Stimulated activated CD4-positive, alpha-beta T cell treated with anti-CD3 and anti-CD28 coated beads, Interleukin-15, amount 100 ng/mL, for 1 hour (primary cell): ENCODE measurements around the gene STOML1.
"Not testable (repeated sequence)": the region's sequence is repeated elsewhere in the genome, so short reads cannot be mapped to it uniquely, and the experiment has no call there.

Source experiments
- DNase-seq, 2 donors: peaks; one replicate each; pipeline ENCODE4 v3.0.0-alpha.2; 2020; ENCODE audit warnings: low read depth in 1 of 2, low spot score in 1 of 2

Gene STOML1

DNA sequence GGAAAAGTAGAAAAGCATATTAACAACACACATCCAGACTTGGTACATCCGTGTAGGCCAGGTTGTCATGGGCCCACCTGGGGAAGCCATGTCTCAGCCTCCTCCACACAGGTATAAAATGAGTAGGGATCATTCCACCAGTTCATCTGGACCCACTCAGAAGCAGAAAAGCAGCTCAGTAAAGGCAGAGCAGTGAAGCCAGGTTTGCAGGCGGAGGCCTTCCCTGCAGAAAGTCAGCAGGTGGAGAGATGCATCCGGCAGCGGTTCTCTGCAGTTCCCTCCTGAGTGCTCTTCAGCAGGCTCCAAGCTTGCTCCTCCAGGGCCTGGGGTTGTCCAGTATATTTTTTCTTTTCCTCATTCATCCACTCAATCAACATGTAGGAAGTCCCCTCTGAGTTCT, 43.7 kb downstream of the STOML1 start:
- no peak for DNase-seq

- DNase-seq = no peak
Measured at GRCh38 chr15:73947651-73948050, 44.4 kb downstream of the STOML1 start.

GRCh38 chr15:73946795-73947370, 45.2 kb downstream of the STOML1 start:
- no peak for DNase-seq

GRCh38 chr15:73946046-73946721, 45.9 kb downstream of the STOML1 start:
- no peak for DNase-seq

GRCh38 chr15:73945130-73945508, 47.0 kb downstream of the STOML1 start:
- no peak for DNase-seq

DNA sequence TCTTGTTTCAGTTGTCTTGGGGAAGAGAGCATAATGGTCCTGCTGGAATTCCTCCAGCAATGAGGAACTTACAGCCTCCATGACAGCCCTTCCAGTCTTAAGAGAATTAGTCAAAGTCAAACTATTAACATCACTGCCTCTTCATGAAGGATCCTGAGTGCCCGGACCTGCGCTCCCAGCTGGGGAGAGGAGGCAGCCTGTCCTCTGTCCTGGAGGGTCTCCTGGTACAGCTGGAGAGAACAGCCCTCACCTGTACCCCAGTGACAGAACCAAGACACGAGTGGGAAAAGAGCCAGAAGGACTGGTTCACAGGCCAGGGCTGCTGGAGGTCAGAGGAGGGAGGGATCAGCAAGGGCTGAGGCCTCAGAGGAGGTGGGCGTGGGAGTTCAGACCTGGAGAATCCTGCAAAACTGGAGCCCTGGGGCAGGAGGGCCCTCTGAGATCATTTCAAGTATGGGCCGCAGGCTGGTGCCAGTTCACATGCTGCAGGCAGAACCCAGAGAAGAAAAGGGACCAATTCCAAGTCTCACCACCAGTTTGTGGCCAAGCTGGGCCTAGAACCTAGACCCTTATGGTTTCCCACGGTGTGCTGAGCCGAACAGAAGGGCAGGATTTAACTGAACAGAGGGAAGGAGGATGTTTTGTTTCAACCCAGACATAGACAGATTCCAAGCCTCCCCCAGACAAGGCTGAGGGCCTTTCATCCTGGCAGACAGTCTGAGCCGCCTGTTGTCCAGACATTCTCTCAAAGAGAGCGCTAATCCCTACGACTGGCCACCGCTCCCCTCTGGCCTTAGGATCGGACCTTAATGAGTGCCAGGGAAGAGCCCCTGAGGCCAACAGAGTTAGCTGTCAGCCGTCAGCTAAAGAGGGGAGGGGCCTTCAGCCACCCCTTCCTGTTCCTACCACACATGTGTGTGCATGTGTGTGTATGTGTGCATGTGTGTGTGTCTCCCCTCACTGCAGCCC, 47.6 kb downstream of the STOML1 start:
- no peak for DNase-seq

- DNase-seq = no peak
Measured at GRCh38 chr15:73942751-73943270, 49.3 kb downstream of the STOML1 start.

DNA sequence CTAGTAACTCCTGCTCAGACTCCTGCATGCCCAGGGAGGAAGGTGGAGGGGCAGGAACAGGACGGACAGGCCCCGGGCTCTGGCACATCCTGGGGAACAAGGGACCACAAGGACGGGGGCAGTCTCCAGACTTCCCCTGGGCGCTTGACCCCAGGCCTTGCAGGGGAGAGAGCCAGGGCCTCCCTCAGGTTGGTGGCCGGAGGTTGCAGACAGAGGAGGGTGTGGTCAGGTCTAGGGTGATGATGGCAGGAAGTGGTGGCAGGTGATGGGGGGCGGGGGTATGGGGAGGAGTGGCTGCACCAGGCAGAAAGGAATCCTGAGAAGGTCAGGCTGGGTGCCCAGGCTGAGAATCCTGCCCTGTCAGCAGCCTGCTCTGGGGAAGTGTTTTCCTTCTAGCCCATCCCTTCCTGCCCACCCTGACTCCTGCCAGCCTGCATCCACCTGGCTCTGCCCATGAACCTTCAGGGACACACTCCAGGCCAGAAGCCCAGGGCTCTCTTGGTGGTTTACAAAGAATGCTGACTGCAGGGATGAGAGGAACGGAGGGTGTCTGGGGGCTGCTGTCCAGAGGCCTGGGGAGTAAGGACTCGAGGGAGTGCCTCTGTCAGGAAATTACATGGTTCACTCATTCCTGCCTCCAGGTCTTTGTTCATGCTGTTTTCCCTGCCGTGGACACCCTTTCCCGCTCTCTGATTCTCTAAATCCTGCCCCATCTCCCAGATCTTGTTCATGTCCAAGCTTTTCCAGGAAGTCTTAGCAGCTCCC, 50.0 kb downstream of the STOML1 start:
- no peak for DNase-seq

- no peak for DNase-seq
Measured at GRCh38 chr15:73941449-73941848, 50.6 kb downstream of the STOML1 start.

- no peak for DNase-seq
Measured at GRCh38 chr15:73941044-73941443, 51.1 kb downstream of the STOML1 start.

DNA sequence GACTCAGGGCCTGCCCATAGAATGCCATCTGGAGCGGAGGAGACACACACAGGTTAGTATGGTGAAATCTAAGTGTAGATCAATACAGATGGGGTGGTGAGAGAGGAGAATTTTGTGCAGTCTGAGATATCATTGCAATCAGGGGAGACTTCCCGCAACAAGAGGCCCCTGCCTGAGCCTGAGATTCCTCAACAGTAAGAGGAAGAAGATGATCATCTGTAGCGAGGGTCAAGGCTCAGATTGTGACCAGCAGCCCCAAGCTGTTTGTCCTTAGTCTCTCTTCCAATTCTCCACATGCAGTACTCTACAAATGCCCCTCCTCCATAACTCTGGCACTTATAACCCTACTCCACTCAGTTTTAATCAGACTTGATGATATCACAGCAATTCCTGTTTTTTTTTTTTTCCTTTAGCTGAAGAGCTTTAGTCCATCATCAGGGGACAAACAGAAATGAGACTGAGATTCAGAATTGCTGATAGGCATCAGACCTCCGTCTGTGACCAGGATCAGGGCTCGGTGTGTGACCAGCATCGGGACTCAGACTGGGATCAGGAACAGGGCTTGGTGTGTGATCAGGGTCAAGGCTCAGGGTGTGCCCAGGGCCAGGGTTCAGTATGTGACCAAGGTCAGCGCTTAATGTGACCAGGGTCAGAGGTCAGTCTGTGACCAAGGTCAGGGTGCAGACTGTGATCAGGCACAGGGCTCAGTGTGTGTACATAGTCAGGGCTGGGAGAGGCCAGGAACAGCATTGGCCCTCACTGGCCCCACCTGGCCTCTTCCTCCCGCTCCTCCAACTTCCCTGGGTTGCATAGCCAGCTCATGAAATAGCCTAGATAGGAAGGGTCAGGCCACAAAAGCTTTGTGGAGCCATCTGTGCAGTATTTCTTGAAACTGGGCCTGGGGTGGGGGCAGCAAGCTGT, 51.8 kb downstream of the STOML1 start:
- no peak for DNase-seq

DNA sequence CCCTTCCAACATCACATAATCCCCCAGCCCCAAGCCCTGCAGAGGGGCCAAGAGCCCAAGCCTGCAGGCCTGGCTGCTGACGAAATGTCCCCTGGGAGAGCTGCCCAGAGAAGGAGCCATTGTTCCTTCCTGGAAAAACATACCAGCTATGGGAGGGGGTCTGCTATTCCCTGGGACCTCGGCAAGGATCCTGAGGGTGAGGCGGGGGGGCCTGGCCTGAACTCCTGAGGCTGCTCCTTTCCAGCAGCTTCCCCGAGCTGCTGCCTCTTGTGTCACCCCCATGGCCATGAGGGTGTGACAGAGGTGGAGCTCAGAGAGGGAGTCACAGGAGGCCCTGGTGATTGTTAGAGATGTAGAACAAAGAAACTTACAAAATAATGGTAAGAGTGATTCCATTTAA, 53.0 kb downstream of the STOML1 start:
- no peak for DNase-seq

- not testable (repeated sequence) for DNase-seq
Measured at GRCh38 chr15:73938516-73938915, 53.6 kb downstream of the STOML1 start.

DNA sequence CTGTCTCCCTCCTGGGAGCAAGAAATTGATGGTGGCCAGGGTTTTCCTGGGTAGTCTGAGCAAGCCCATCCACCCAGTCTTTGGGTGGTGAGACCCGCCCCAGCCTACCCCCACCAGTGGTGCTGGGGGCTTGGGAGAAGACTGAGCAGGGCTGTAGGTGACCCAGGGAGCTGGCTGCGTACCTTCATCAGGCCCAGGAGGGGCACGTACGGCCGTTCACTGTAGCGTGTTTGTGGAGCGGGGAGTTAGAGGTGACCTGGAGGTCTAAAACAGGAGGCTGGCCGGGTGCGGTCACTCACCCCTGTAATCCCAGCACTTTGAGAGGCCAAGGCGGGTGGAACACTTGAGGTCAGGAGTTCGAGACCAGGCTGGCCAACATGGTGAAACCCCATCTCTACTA, 54.4 kb downstream of the STOML1 start:
- no peak for DNase-seq

- DNase-seq = no peak
Measured at GRCh38 chr15:73937296-73937695, 54.8 kb downstream of the STOML1 start.

GRCh38 chr15:73936588-73937290, 55.4 kb downstream of the STOML1 start:
- no peak for DNase-seq

- DNase-seq = no peak
Measured at GRCh38 chr15:73936181-73936580, 55.9 kb downstream of the STOML1 start.

DNA sequence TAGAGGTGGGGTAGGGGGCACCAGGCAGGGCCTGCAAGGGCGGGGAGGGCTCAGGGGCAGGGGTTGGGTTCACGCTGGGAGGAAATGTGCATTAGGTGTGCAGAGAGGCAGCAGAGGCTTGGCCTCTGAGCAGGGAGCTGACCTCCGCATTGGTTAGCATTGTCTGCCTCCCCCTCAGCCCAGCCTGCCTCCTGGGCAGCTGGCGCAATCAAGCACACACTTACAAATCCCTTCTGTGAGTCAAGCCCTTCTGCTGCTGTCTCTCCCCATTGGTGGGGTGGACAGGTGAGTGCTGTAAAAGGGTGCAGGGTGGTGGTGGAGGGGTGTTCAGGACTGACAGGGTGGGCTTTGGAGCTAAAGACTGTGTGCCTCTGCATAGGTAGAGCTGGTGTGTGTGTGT, 56.5 kb downstream of the STOML1 start:
- DNase-seq = no peak

DNA sequence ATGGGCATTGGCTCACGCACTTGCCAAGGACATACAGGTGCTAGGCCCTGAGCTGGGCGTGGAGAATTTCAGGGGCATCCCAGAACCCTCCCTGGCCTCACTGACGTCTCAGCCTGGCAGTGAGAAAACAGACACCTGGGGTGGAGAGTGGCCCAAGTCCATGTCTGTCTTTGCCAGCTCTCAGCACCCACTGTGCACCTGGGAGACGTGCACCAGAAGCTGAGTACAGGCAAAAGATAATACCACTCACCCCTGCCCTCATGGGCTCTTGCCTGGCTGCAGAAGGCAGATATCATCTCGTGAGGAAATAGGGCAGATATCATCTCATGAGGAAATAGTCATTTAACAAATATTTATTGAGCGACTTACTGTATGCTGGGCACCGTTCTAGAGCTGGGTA, 57.8 kb downstream of the STOML1 start:
- DNase-seq = no peak
